ENCODE results near the gene TCEAL1.
"Not testable (repeated sequence)": the region's sequence is repeated elsewhere in the genome, so short reads cannot be mapped to it uniquely, and the experiment has no call there.

TCEAL1 gene

GRCh38 chrX:103628386-103629317 is at the start of gene TCEAL1:
TCEAL1 (plus strand) TSS chrX:103628975; CDS start chrX:103629917, 942 bp downstream.
- peak; percentile 73 for DNase-seq (ENCODE audit: low spot score)

GRCh38 chrX:103584596-103584995 is 44.2 kb upstream of the TCEAL1 start:
- peak; percentile 41 for DNase-seq (ENCODE audit: low spot score)

GRCh38 chrX:103585411-103586313 is 43.1 kb upstream of the TCEAL1 start, which contains the start of gene TCEAL4:
TCEAL4 (plus strand) TSS chrX:103585515; CDS start chrX:103586676, 1,161 bp downstream.
- peak; percentile 35 for DNase-seq (ENCODE audit: low spot score)

GRCh38 chrX:103586314-103586646 is 42.5 kb upstream of the TCEAL1 start:
- peak; percentile 20 for DNase-seq (ENCODE audit: low spot score)

GRCh38 chrX:103586659-103587058 is 42.1 kb upstream of the TCEAL1 start:
- no peak for DNase-seq (ENCODE audit: low spot score)

- not testable (repeated sequence) for DNase-seq (ENCODE audit: low spot score)
These were observed 36.5 kb upstream of the TCEAL1 start for GRCh38 chrX:103592295-103592694.

- DNase-seq (ENCODE audit: low spot score): not testable (repeated sequence)
These were observed 33.6 kb upstream of the TCEAL1 start for GRCh38 chrX:103595202-103595601.

- DNase-seq (ENCODE audit: low spot score): no peak
These were observed 21.1 kb upstream of the TCEAL1 start, which contains the start of gene TCEAL3 for GRCh38 chrX:103607364-103608305. TCEAL3 (plus strand) TSS chrX:103607963; CDS start chrX:103609065, 1,102 bp downstream.

GRCh38 chrX:103608306-103608963 is 20.3 kb upstream of the TCEAL1 start:
- no peak for DNase-seq (ENCODE audit: low spot score)

GRCh38 chrX:103610282-103610681 is 18.5 kb upstream of the TCEAL1 start:
- DNase-seq (ENCODE audit: low spot score): no peak

- DNase-seq (ENCODE audit: low spot score): no peak
These were observed 15.3 kb upstream of the TCEAL1 start for GRCh38 chrX:103613362-103613890.

- no peak for DNase-seq (ENCODE audit: low spot score)
These were observed 13.8 kb upstream of the TCEAL1 start for GRCh38 chrX:103614999-103615398.

GRCh38 chrX:103615781-103616371 is 12.9 kb upstream of the TCEAL1 start:
- no peak for DNase-seq (ENCODE audit: low spot score)

- DNase-seq (ENCODE audit: low spot score): no peak
These were observed 12.0 kb upstream of the TCEAL1 start for GRCh38 chrX:103616676-103617186.

- no peak for DNase-seq (ENCODE audit: low spot score)
These were observed 4.7 kb upstream of the TCEAL1 start for GRCh38 chrX:103624111-103624510.

GRCh38 chrX:103626855-103627254 is 1.9 kb upstream of the TCEAL1 start:
- DNase-seq (ENCODE audit: low spot score): no peak

GRCh38 chrX:103629318-103630170 is 769 bp downstream of the TCEAL1 start:
- peak; percentile 79 for DNase-seq (ENCODE audit: low spot score)

- DNase-seq (ENCODE audit: low spot score): no peak
These were observed 1.4 kb downstream of the TCEAL1 start for GRCh38 chrX:103630171-103630511.

- no peak for DNase-seq (ENCODE audit: low spot score)
These were observed 2.4 kb downstream of the TCEAL1 start for GRCh38 chrX:103631145-103631544.
